DMS53 (cell line): ENCODE measurements around the gene GLB1L2.

Experiments used
- DNase-seq: peaks from one replicate; lab custom pipeline; 2025; lab: John Stamatoyannopoulos, UW

Gene GLB1L2

GRCh38 chr11:134406264-134407185 lies 74.7 kb downstream of the GLB1L2 start:
- no peak for DNase-seq

GRCh38 chr11:134407321-134407828 lies 75.6 kb downstream of the GLB1L2 start:
- DNase-seq = no peak

GRCh38 chr11:134407923-134408322 lies 76.1 kb downstream of the GLB1L2 start:
- DNase-seq = no peak

GRCh38 chr11:134409552-134410429 lies 78.0 kb downstream of the GLB1L2 start:
- no peak for DNase-seq

- peak; percentile 36 for DNase-seq
These were observed 79.0 kb downstream of the GLB1L2 start for GRCh38 chr11:134410766-134411165.

GRCh38 chr11:134412203-134413042 lies 80.6 kb downstream of the GLB1L2 start, which contains the start of gene B3GAT1:
B3GAT1 (minus strand) TSS chr11:134412242; CDS start chr11:134387659, 24,583 bp downstream.
- DNase-seq = peak; percentile 82

DNA sequence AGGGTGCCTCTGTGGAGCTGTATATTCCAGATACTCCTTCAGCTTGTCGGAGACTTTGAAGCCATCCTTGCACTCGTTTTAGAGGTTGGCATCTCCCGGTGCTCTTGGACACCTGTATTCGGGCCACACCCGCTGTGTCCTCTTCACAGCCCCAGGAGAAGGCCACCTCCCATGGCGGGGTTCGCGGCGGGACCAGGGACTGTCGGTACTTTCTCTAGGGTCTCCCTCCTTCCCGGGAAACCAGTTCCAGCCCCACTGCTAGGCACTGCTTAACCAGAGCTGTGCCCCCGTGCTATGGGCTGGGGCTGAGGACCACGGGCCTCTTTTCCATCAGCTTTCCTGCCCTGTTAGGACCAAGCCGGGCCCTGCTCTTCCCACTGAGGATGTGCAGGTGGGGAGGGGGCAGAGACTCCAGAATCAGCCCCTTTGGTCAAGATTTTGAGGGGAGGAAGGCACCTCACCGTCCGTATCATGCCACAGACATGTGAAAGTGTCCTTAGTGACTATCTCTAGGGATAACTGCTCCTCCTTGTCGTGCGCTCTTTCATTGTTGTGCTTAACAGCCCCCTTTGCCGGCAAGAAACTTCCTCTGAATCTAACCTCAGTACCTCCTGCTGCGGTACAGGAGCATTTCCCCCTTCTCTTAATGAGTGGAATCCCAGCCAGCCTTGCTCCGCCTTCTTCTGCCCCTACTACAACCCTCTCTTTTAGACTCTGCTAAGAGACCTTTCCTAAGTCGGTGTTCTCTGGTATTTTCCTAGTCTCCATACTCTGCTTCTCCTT lies 81.4 kb downstream of the GLB1L2 start:
- no peak for DNase-seq

DNA sequence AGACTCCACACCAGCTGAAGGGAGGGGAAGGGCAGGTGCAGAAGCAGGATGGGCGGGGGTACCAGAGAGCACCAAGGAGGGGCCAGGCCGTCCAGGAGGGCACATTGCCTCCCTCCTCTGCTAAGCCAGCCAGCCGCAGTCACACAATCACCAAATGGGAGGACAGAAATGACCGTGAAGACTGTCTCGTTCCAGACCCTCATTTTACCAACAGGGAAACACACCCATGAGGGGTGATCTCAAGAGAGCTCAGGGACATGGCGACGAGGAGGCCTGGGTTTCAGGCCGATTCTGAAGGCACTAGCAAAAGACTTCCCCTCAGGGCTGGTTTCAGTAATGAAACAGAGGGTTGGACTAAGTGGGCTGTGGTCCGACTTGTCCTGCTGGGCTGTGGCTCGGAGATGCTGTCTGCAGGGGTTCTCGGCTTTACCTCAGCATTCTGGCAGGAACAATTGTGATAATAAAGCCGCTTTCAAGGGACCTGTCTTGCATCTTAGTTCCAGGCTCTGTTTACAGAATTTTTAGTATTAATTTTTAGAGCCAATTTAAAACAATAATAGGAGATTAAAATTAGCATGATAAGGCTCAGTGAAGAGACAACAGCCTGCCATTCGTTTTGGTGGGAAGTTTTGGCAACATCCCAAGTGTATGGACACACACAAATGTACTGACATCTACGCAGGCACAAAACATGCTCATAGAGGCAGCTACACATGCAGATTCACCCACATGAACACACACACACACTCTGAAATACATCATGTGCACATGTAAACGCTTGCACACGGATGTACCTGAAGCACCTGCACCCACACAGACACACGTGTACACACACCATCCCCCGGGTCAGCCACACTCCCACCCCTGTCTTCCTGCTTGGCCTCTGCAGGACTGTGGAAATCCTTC lies 82.3 kb downstream of the GLB1L2 start:
- DNase-seq = no peak

- DNase-seq = no peak
These were observed 83.3 kb downstream of the GLB1L2 start for GRCh38 chr11:134414766-134415765.

GRCh38 chr11:134416726-134417125 lies 84.9 kb downstream of the GLB1L2 start:
- no peak for DNase-seq

- no peak for DNase-seq
These were observed 86.4 kb downstream of the GLB1L2 start for GRCh38 chr11:134417871-134418840.

- DNase-seq = no peak
These were observed 91.3 kb downstream of the GLB1L2 start for GRCh38 chr11:134423106-134423505.

- DNase-seq = no peak
These were observed 93.6 kb downstream of the GLB1L2 start for GRCh38 chr11:134425413-134425812.
